GM19043 (cell line): Measurements from ENCODE around the gene PARD3.
A peak's percentile ranks its signal among the peaks of the same experiment; 100 is the strongest.

Source experiments
- ATAC-seq: cut with Tn5 transposase; IDR thresholded peaks from one replicate; pipeline ENCODE4 v1.9.1; 2021; ENCODE audit warnings: low read depth; ENCODE audit not compliant: unreplicated experiment

PARD3 gene

GRCh38 chr10:34826221-34826620 lies 11.1 kb upstream of the PARD3 start:
- no peak for ATAC-seq

- ATAC-seq, result no peak
These were observed 10.3 kb upstream of the PARD3 start for GRCh38 chr10:34825414-34825813.

GRCh38 chr10:34824870-34825269 lies 9.8 kb upstream of the PARD3 start:
- no peak for ATAC-seq

GRCh38 chr10:34821587-34822585 lies 6.8 kb upstream of the PARD3 start:
- no peak for ATAC-seq

GRCh38 chr10:34817586-34817985 lies 2.5 kb upstream of the PARD3 start:
- no peak for ATAC-seq

GRCh38 chr10:34817054-34817453 lies 2.0 kb upstream of the PARD3 start:
- ATAC-seq, result no peak

- no peak for ATAC-seq
These were observed 1.5 kb upstream of the PARD3 start for GRCh38 chr10:34816501-34817002.

GRCh38 chr10:34816085-34816496 lies 995 bp upstream of the PARD3 start:
- ATAC-seq, result no peak

- ATAC-seq, result peak; percentile 17
These were observed 247 bp downstream of the PARD3 start for GRCh38 chr10:34814913-34815184.

GRCh38 chr10:34814223-34814912 lies 728 bp downstream of the PARD3 start:
- ATAC-seq, result peak; percentile 19

GRCh38 chr10:34813626-34814222 lies 1.4 kb downstream of the PARD3 start:
- ATAC-seq, result no peak

- ATAC-seq, result no peak
These were observed 2.3 kb downstream of the PARD3 start for GRCh38 chr10:34812771-34813170.

- ATAC-seq, result no peak
These were observed 3.1 kb downstream of the PARD3 start for GRCh38 chr10:34811968-34812514.

GRCh38 chr10:34811126-34811967 lies 3.7 kb downstream of the PARD3 start:
- no peak for ATAC-seq

- no peak for ATAC-seq
These were observed 5.3 kb downstream of the PARD3 start for GRCh38 chr10:34809796-34810195.

- peak; percentile 56 for ATAC-seq
These were observed 6.0 kb downstream of the PARD3 start for GRCh38 chr10:34808801-34809745.

GRCh38 chr10:34808336-34808735 lies 6.8 kb downstream of the PARD3 start:
- no peak for ATAC-seq

- ATAC-seq, result no peak
These were observed 10.8 kb downstream of the PARD3 start for GRCh38 chr10:34804306-34804705.

GRCh38 chr10:34802692-34803091 lies 12.4 kb downstream of the PARD3 start:
- no peak for ATAC-seq
